Peyer's patch (tissue), 4 donors: ENCODE data around the gene REPIN1. TPM values are rescaled to one million over a fixed set of nuclear protein-coding genes. Genes with fewer than 3 reads are reported as not detected.

Source experiments
- DNase-seq, 3 donors: peaks; one replicate each; pipeline ENCODE4 v3.0.0-alpha.2; 2017 to 2019
- H3K27ac ChIP-seq, 4 donors: fragments of 200-600 bp; sonication (generic); one replicate each; pipeline ENCODE4 v1.5.1; 2016 to 2019
- H3K27me3 ChIP-seq, 2 donors: fragments of 200-600 bp; sonication (generic); one replicate each; pipeline ENCODE4 v1.5.1; 2019
- H3K36me3 ChIP-seq, 3 donors: fragments of 200-600 bp; sonication (generic); one replicate each; pipeline ENCODE4 v1.5.1; 2016 to 2019
- H3K4me1 ChIP-seq, 4 donors: fragments of 200-600 bp; sonication (generic); one replicate each; pipeline ENCODE4 v1.5.1; 2016 to 2019
- H3K4me3 ChIP-seq, 4 donors: fragments of 200-600 bp; sonication (generic); 1 replicate in 3 of 4; 2 replicates in 1 of 4; pipeline ENCODE4 v1.5.1; 2016 to 2019; ENCODE audit warnings: mild to moderate bottlenecking in 1 of 4
- H3K9me3 ChIP-seq, 4 donors: fragments of 200-600 bp; sonication (generic); one replicate each; pipeline ENCODE4 v1.5.1; 2016 to 2019; ENCODE audit warnings: mild to moderate bottlenecking in 1 of 4
- CTCF ChIP-seq, 6 experiments: fragments of 450-650 bp in 4 of 6; fragments of 200-600 bp in 2 of 6; sonication (generic) in 1 of 6; IDR thresholded peaks; one replicate each; pipeline ENCODE4 v1.5.1; 2017 to 2019; ENCODE audit warnings: antibody characterized with exemption in 6 of 6, mild to moderate bottlenecking in 3 of 6, moderate library complexity in 1 of 6
- POLR2A ChIP-seq, 2 donors: fragments of 450-650 bp; IDR thresholded peaks; one replicate each; pipeline ENCODE4 v1.5.1; 2017; ENCODE audit warnings: antibody characterized with exemption in 2 of 2, mild to moderate bottlenecking in 2 of 2, moderate library complexity in 2 of 2
- total RNA-seq, 4 donors: library from RNA; depleted of rRNA; stranded (reverse); fragments of >200 nt; gene quantifications; one replicate each; pipeline ENCODE4 v1.1.0, GENCODE V29; 2016

The REPIN1 gene
- total RNA-seq, 4 donors from 2014 or later = 138 to 209 (median 159) TPM

- Histone ChIP-seq H3K4me1 (peaks cover 5 to 39% (median 18%) of the 10 kb centered on the region in 4 donors), H3K36me3 (peaks cover 0 to 5% (median 0%) of the 10 kb centered on the region in 3 donors), H3K9me3 (no peaks in the 10 kb centered on the region), H3K27me3 (no peaks in the 10 kb centered on the region), H3K4me3 (peak overlapping the region; percentile 60 to 74 (median 70)), H3K27ac (peak overlapping the region; percentile 92 to 97 (median 94))
- TF ChIP-seq CTCF (IDR thresholded peaks at IDR 0.05) (peak in 4 of 6 experiments; percentile 11 to 39 (median 24)), POLR2A (IDR thresholded peaks at IDR 0.05) (peak; percentile 74 to 76)
- DNase-seq = peak; percentile 83 to 95 (median 92)
Measured at GRCh38 chr7:150404805-150405583, 36.4 kb downstream of the REPIN1 start.

DNA sequence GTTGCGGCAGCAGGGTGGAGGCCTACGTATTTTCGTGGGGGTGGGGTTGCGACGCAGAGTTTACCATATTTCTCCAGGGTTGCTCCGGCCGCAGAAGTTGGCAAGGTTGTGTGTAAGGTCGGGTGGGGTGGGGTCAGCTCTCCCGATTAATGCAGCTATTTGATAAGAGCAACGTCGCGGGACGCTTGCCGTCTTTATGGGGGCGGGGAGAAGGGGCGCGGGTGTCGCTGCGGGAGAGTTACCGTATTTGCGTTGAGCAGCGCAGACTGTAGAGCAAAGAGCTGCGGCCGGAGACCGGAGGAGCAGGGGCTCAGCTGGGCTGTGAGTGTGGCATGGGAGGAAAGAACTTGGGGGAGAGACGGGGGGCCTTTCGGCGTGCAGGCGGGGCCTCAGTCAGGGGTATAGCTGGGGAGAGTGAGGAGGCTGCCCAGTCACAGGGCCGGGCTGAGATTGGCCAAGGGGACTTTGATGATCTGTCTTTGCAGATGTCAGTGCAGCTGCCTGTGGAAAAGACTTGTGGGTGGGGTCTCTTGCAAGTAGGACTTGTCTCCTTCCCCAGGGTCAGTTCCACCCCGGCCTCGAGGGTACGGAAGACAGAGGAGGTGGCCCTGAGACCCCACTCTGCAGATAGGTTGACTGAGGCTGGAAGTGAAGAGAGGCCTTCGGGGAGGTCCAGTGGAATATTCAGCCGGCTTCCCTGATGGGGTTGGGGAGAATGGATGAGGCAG lies 37.1 kb downstream of the REPIN1 start:
- Histone ChIP-seq H3K4me1 (peaks cover 5 to 39% (median 18%) of the 10 kb centered on the region in 4 donors), H3K4me3 (peak overlapping the region; percentile 60 to 74 (median 70)), H3K9me3 (no peaks in the 10 kb centered on the region), H3K36me3 (peaks cover 0 to 8% (median 0%) of the 10 kb centered on the region in 3 donors), H3K27me3 (no peaks in the 10 kb centered on the region), H3K27ac (peak overlapping the region; percentile 92 to 97 (median 94))
- DNase-seq = peak in 2 of 3 donors; percentile 49 to 65
- TF ChIP-seq CTCF (IDR thresholded peaks at IDR 0.05) = no peak
- TF ChIP-seq POLR2A (IDR thresholded peaks at IDR 0.05) = no peak

GRCh38 chr7:150406312-150406566 lies 37.6 kb downstream of the REPIN1 start:
- peak overlapping the region; percentile 92 to 97 (median 94) for H3K27ac ChIP-seq
- TF ChIP-seq CTCF (IDR thresholded peaks at IDR 0.05) (no peak), POLR2A (IDR thresholded peaks at IDR 0.05) (no peak)
- no peaks in the 10 kb centered on the region for H3K27me3 ChIP-seq
- peak in 1 of 3 donors; percentile 35 for DNase-seq
- peak overlapping the region; percentile 60 to 74 (median 70) for H3K4me3 ChIP-seq
- H3K9me3 ChIP-seq = no peaks in the 10 kb centered on the region
- peaks cover 0 to 8% (median 0%) of the 10 kb centered on the region in 3 donors for H3K36me3 ChIP-seq
- H3K4me1 ChIP-seq = peaks cover 5 to 39% (median 18%) of the 10 kb centered on the region in 4 donors

DNA sequence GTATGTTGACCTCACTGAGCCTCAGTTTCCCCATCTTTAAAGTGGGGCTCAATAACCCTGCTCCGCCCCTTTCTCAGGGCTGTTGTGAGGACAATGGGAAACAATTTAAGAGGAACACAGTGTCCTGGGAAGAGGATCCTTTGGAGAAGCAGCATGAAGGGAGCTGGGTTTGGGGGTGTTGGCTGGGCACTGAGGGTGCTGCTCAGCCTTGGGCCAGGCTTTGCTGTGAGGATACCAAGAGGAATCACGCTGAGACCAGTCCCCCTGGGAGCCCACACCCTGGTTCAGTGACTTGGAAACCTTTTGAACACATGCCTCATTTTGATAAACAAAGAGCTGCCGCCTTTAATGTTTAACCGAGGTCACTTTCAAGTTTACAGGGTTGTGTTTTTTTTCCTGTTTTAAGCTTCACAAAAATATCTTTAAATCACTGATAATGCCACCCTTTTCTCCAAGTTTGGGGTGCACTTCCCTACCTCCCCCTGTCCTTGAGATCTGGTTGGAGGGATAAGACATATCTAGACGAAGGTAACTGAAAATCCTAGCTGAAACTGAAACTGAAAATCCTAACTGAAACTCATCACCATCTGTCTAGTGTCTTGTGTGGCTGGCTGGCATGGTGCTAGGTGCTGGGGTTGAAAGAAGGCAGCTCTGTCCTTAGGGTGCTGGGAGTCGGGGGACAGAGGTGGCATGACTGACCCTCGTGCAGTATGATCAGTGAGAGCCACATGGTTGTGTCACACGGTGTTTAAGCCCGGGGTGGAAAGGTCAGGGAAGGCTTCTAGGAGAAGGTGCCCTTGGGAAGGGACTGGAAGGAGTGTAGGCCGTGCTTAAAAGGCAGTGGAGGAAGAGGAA lies 38.2 kb downstream of the REPIN1 start:
- H3K36me3 ChIP-seq = peaks cover 0 to 8% (median 0%) of the 10 kb centered on the region in 3 donors
- peak overlapping the region; percentile 60 to 74 (median 70) for H3K4me3 ChIP-seq
- H3K9me3 ChIP-seq = no peaks in the 10 kb centered on the region
- no peak for TF ChIP-seq CTCF (IDR thresholded peaks at IDR 0.05)
- TF ChIP-seq POLR2A (IDR thresholded peaks at IDR 0.05) = no peak
- peaks cover 5 to 39% (median 18%) of the 10 kb centered on the region in 4 donors for H3K4me1 ChIP-seq
- DNase-seq = peak; percentile 62 to 70 (median 69)
- no peaks in the 10 kb centered on the region for H3K27me3 ChIP-seq
- peak overlapping the region; percentile 92 to 97 (median 94) for H3K27ac ChIP-seq
